Activated CD8-positive, alpha-beta memory T cell treated with anti-CD3 and anti-CD28 coated beads, Interleukin-2, amount 10 ng/mL, durations not matched to agents 7 days and 5 days (primary cell): Measurements from ENCODE around the gene SLC44A3. TPM values are rescaled to one million over a fixed set of nuclear protein-coding genes. Genes with fewer than 3 reads are reported as not detected.

Experiments
- ATAC-seq: fragments of 150-1000 bp; cut with Tn5 transposase; one replicate; pipeline ENCODE4 v1.10.0; 2021; ENCODE audit warnings: moderate library complexity
- CTCF ChIA-PET: fragments of 350-600 bp; sonication (Branson Sonifier 250); formaldehyde crosslinking; loops from one replicate; lab custom pipeline; 2021; ENCODE audit warnings: antibody characterized with exemption; lab: Charles Lee
- DNase-seq: peaks from one replicate; pipeline ENCODE4 v3.0.0-alpha.2; 2020
- H3K27ac Mint-ChIP-seq: one replicate; pipeline ENCODE4 v1.8.0; 2021; ENCODE audit warnings: mild to moderate bottlenecking, mixed read lengths
- H3K27me3 Mint-ChIP-seq: one replicate; pipeline ENCODE4 v1.8.0; 2021; ENCODE audit warnings: mixed read lengths
- H3K36me3 Mint-ChIP-seq: one replicate; pipeline ENCODE4 v1.8.0; 2021; ENCODE audit warnings: mild to moderate bottlenecking, mixed read lengths
- H3K4me1 Mint-ChIP-seq: one replicate; pipeline ENCODE4 v1.8.0; 2021; ENCODE audit warnings: mixed read lengths
- H3K4me3 Mint-ChIP-seq: one replicate; pipeline ENCODE4 v1.8.0; 2021; ENCODE audit warnings: mild to moderate bottlenecking, moderate library complexity, mixed read lengths
- H3K9me3 Mint-ChIP-seq: one replicate; pipeline ENCODE4 v1.8.0; 2022; ENCODE audit warnings: low read depth, mixed read lengths
- total RNA-seq, 2 experiments: library from RNA; stranded (reverse); gene quantifications; one replicate each; pipeline ENCODE4 v1.2.3, GENCODE V29; 2021

Gene SLC44A3
- total RNA-seq, 2 experiments from 2014 or later = not detected

- no peaks in the 10 kb centered on the region for H3K4me1 Mint-ChIP-seq
- no peak for ATAC-seq
- H3K27ac Mint-ChIP-seq = no peak overlapping the region
- H3K4me3 Mint-ChIP-seq = no peak overlapping the region
- H3K9me3 Mint-ChIP-seq = no peaks in the 10 kb centered on the region
- no peak for DNase-seq
- no peaks in the 10 kb centered on the region for H3K36me3 Mint-ChIP-seq
- CTCF ChIA-PET = interaction anchor here (0.6 to 7.7 kb wide), 15 partner anchors 9 to 378 kb away, joined by 3 to 115 read pairs (median 7); partner anchors contain the start of gene RWDD3
- peaks cover 6% of the 10 kb centered on the region for H3K27me3 Mint-ChIP-seq
Measured at GRCh38 chr1:94855307-94855700, 35.1 kb downstream of the SLC44A3 start.

DNA sequence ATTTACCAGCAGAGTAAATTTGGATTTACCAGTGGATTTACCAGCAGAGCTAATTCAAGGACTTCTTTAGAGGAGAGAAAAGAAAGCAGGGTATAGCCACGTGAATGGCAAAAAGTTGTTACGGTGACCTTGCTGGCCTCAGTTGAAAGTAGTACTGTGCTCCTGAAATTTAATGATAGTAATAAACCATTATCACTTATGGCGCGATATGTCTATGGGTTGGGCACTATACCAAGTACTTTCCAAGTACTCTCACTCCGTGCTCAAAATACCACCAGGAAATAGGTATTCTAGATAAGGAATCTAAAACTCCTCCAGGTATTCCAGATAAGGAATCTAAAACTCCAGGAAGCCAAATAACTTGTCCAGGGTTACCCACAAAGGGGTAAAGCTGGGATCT is 35.8 kb downstream of the SLC44A3 start:
- peaks cover 9% of the 10 kb centered on the region for H3K27me3 Mint-ChIP-seq
- no peak for DNase-seq
- H3K27ac Mint-ChIP-seq = no peak overlapping the region
- no peak overlapping the region for H3K4me3 Mint-ChIP-seq
- H3K9me3 Mint-ChIP-seq = no peaks in the 10 kb centered on the region
- no peak for ATAC-seq
- no peaks in the 10 kb centered on the region for H3K4me1 Mint-ChIP-seq
- no peaks in the 10 kb centered on the region for H3K36me3 Mint-ChIP-seq
- CTCF ChIA-PET = interaction anchor here (0.7 to 7.7 kb wide), 8 partner anchors 8 to 378 kb away, joined by 3 to 115 read pairs (median 14); partner anchors contain the start of gene RWDD3

- DNase-seq (no peak), ATAC-seq (no peak)
- Mint-ChIP-seq H3K27ac (no peak overlapping the region), H3K27me3 (peaks cover 12% of the 10 kb centered on the region), H3K9me3 (no peaks in the 10 kb centered on the region), H3K4me1 (no peaks in the 10 kb centered on the region), H3K4me3 (no peak overlapping the region), H3K36me3 (no peaks in the 10 kb centered on the region)
- CTCF ChIA-PET = interaction anchor here (1.0 to 7.7 kb wide), 4 partner anchors 12 to 193 kb away, joined by 3 to 115 read pairs (median 32); no protein-coding TSS in a partner anchor
Measured at GRCh38 chr1:94856868-94857267, 36.7 kb downstream of the SLC44A3 start.

- no peak for ATAC-seq
- DNase-seq = no peak
- no peak overlapping the region for H3K4me3 Mint-ChIP-seq
- no peak overlapping the region for H3K27ac Mint-ChIP-seq
- H3K27me3 Mint-ChIP-seq = peaks cover 12% of the 10 kb centered on the region
- no peaks in the 10 kb centered on the region for H3K36me3 Mint-ChIP-seq
- CTCF ChIA-PET = interaction anchor here (7.7 kb wide), 1 partner anchor 186 kb away, joined by 115 read pairs; no protein-coding TSS in a partner anchor
- no peaks in the 10 kb centered on the region for H3K4me1 Mint-ChIP-seq
- H3K9me3 Mint-ChIP-seq = no peaks in the 10 kb centered on the region
Measured at GRCh38 chr1:94858276-94858675, 38.1 kb downstream of the SLC44A3 start.

DNA sequence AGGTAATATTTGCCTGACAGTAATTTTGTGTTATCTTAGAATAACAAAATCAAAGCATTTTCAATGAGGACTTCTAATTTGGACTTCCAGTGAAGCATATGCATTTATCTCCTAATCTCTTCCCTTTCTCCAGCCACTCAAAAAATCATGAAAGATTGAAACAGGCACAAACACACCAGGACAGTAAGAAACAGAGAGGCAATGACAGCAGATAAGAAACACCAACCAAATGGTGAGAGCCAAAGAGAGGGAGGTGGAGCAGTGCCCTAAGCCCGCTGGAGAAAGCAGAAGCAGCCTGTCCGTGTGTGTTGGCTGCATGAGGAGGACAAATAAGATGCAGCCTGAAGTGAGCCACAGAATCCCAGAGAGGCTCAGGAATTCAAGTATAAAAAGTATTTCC is 39.0 kb downstream of the SLC44A3 start:
- H3K36me3 Mint-ChIP-seq = no peaks in the 10 kb centered on the region

DNA sequence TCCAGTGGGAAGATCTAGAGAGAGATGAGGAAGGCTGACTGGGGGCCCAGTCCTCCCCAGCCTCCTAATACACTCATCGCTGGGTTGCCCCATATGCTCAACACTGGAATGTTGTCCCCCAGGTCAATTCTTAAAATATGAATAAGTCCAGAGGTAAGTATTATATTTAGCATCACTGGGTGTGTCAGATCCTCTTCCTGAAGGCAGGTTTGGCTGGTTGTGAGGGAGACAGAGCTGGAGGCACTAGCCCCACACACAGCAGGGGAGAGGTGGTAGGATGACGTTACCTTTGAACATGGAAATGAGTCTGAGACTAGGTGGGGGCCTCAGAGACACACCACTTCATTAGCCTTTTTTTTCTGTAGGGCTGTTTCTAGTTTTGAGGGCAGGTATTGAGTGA is 42.6 kb downstream of the SLC44A3 start:
- no peak for DNase-seq

More for the DNA sequence above, 39.0 kb downstream of the SLC44A3 start:
- Mint-ChIP-seq H3K4me3 (no peak overlapping the region), H3K27me3 (peaks cover 12% of the 10 kb centered on the region), H3K4me1 (no peaks in the 10 kb centered on the region), H3K27ac (no peak overlapping the region), H3K9me3 (no peaks in the 10 kb centered on the region)
- CTCF ChIA-PET = interaction anchor here (1.2 kb wide), 1 partner anchor 184 kb away, joined by 4 read pairs; no protein-coding TSS in a partner anchor
- DNase-seq (no peak), ATAC-seq (no peak)

GRCh38 chr1:94863297-94863911 is 43.2 kb downstream of the SLC44A3 start:
- Mint-ChIP-seq H3K4me3 (no peak overlapping the region), H3K4me1 (no peaks in the 10 kb centered on the region), H3K27me3 (peaks cover 12% of the 10 kb centered on the region), H3K36me3 (no peaks in the 10 kb centered on the region), H3K27ac (no peak overlapping the region), H3K9me3 (no peaks in the 10 kb centered on the region)
- CTCF ChIA-PET = interaction anchor here (1.2 to 3.6 kb wide), 3 partner anchors 9 to 180 kb away, joined by 5 to 24 read pairs (median 6); no protein-coding TSS in a partner anchor
- DNase-seq (no peak), ATAC-seq (no peak)

More for the DNA sequence above, 42.6 kb downstream of the SLC44A3 start:
- ATAC-seq = no peak
- Mint-ChIP-seq H3K36me3 (no peaks in the 10 kb centered on the region), H3K4me3 (no peak overlapping the region), H3K27me3 (peaks cover 12% of the 10 kb centered on the region), H3K27ac (no peak overlapping the region), H3K9me3 (no peaks in the 10 kb centered on the region), H3K4me1 (no peaks in the 10 kb centered on the region)
- CTCF ChIA-PET = interaction anchor here (1.7 to 3.6 kb wide), 2 partner anchors 8 to 181 kb away, joined by 6 to 24 read pairs; no protein-coding TSS in a partner anchor

GRCh38 chr1:94863919-94864318 is 43.8 kb downstream of the SLC44A3 start:
- no peak overlapping the region for H3K4me3 Mint-ChIP-seq
- DNase-seq = no peak
- H3K9me3 Mint-ChIP-seq = no peaks in the 10 kb centered on the region
- CTCF ChIA-PET = interaction anchor here (1.2 to 3.6 kb wide), 2 partner anchors 9 to 179 kb away, joined by 5 to 24 read pairs; no protein-coding TSS in a partner anchor
- no peak for ATAC-seq
- H3K4me1 Mint-ChIP-seq = no peaks in the 10 kb centered on the region
- peaks cover 12% of the 10 kb centered on the region for H3K27me3 Mint-ChIP-seq
- H3K36me3 Mint-ChIP-seq = no peaks in the 10 kb centered on the region
- no peak overlapping the region for H3K27ac Mint-ChIP-seq

DNA sequence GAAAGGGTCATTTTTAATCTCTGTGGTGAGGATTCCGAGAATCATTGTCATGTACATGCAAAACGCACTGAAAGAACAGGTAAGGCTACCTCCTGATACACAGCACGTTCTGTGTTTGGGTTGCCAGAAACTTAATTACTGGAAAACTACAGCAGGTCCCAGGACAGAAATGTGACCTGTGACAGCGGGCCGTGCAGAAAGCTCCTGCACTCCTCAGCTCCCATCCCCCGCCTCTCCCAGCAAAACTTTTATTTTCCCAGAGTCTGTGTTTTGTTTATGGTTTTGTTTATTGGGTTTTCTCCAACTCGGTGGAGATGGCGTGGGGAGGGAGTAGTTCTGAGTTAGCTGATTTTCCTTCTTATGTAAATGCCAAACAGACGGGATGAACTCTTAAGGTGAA is 44.7 kb downstream of the SLC44A3 start:
- Mint-ChIP-seq H3K27me3 (peaks cover 12% of the 10 kb centered on the region), H3K4me3 (no peak overlapping the region), H3K27ac (no peak overlapping the region), H3K4me1 (no peaks in the 10 kb centered on the region), H3K36me3 (no peaks in the 10 kb centered on the region), H3K9me3 (no peaks in the 10 kb centered on the region)
- no peak for ATAC-seq
- CTCF ChIA-PET = interaction anchor here (3.6 kb wide), 1 partner anchor 10 kb away, joined by 24 read pairs; no protein-coding TSS in a partner anchor
- no peak for DNase-seq

GRCh38 chr1:94865360-94865759 is 45.2 kb downstream of the SLC44A3 start:
- Mint-ChIP-seq H3K4me3 (no peak overlapping the region), H3K4me1 (no peaks in the 10 kb centered on the region), H3K36me3 (no peaks in the 10 kb centered on the region), H3K9me3 (no peaks in the 10 kb centered on the region), H3K27ac (no peak overlapping the region), H3K27me3 (peaks cover 9% of the 10 kb centered on the region)
- ATAC-seq (no peak), DNase-seq (no peak)
- CTCF ChIA-PET = interaction anchor here (0.8 to 3.6 kb wide), 2 partner anchors 11 to 178 kb away, joined by 3 to 24 read pairs; no protein-coding TSS in a partner anchor

DNA sequence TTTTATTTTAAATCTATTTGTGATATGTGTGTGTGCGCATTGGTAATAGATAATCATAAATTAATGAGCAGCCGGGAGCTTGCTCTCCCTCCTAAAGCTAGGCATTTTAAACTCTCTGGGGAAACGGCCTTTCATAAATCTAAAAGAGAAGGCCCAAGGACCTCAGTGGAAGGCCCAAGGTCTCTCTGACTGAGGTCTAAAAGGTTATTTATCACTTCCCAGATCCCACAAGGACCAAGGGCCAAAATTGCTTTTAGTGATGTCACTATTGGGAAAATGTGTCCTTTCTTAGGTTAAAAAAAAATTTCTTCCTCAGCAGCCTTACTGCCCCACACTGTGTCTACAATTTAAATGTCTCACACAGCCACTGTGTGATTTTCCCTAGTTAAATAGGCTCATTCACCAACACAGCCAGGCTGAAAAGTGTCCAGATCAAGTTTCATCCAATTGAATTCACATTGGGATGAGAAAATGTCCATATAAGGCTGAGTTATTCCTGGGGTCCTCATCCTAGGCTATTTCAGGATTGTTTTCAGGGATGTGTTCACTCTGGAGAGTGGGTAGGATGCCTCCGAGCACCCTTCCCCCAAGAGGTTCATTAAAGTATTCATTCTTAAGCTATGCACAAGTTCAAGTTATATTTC is 46.1 kb downstream of the SLC44A3 start:
- Mint-ChIP-seq H3K9me3 (no peaks in the 10 kb centered on the region), H3K27me3 (peaks cover 6% of the 10 kb centered on the region), H3K4me1 (no peaks in the 10 kb centered on the region), H3K4me3 (no peak overlapping the region), H3K27ac (no peak overlapping the region), H3K36me3 (no peaks in the 10 kb centered on the region)
- no peak for DNase-seq
- CTCF ChIA-PET = interaction anchor here (0.8 to 3.6 kb wide), 2 partner anchors 12 to 177 kb away, joined by 3 to 24 read pairs; no protein-coding TSS in a partner anchor
- no peak for ATAC-seq

GRCh38 chr1:94871031-94871430 is 50.9 kb downstream of the SLC44A3 start:
- DNase-seq (no peak), ATAC-seq (no peak)
- peaks cover 6% of the 10 kb centered on the region for H3K4me1 Mint-ChIP-seq
- H3K4me3 Mint-ChIP-seq = no peak overlapping the region
- no peaks in the 10 kb centered on the region for H3K9me3 Mint-ChIP-seq
- peaks cover 4% of the 10 kb centered on the region for H3K27me3 Mint-ChIP-seq
- H3K27ac Mint-ChIP-seq = no peak overlapping the region
- CTCF ChIA-PET = no interaction called here
- no peaks in the 10 kb centered on the region for H3K36me3 Mint-ChIP-seq

- Mint-ChIP-seq H3K4me1 (peaks cover 9% of the 10 kb centered on the region), H3K27me3 (peaks cover 7% of the 10 kb centered on the region), H3K9me3 (no peaks in the 10 kb centered on the region), H3K36me3 (no peaks in the 10 kb centered on the region), H3K27ac (no peak overlapping the region), H3K4me3 (no peak overlapping the region)
- CTCF ChIA-PET = interaction anchor here (1.1 kb wide), 1 partner anchor 19 kb away, joined by 3 read pairs; no protein-coding TSS in a partner anchor
- no peak for DNase-seq
- no peak for ATAC-seq
Measured at GRCh38 chr1:94872771-94873495, 52.8 kb downstream of the SLC44A3 start.
